GM18951 (cell line): ENCODE data around the gene THBS2.
"Not testable (repeated sequence)": the region's sequence is repeated elsewhere in the genome, so short reads cannot be mapped to it uniquely, and the experiment has no call there.

ENCODE experiments used
- POLR2A ChIP-seq: IDR thresholded peaks from 4 replicates; pipeline ENCODE4 v1.6.1; 2011; ENCODE audit warnings: mild to moderate bottlenecking; ENCODE audit not compliant: insufficient read length, insufficient read depth; ENCODE audit errors: extremely low read depth
- in situ Hi-C: fragments of 300-500 bp; cut with MboI; formaldehyde crosslinking; loops from one replicate; pipeline ENCODE4 v1.12.0; 2022; ENCODE audit warnings: low sequenced_read_pairs, mixed read lengths, inconsistent platforms; ENCODE audit not compliant: unreplicated experiment

The THBS2 gene

DNA sequence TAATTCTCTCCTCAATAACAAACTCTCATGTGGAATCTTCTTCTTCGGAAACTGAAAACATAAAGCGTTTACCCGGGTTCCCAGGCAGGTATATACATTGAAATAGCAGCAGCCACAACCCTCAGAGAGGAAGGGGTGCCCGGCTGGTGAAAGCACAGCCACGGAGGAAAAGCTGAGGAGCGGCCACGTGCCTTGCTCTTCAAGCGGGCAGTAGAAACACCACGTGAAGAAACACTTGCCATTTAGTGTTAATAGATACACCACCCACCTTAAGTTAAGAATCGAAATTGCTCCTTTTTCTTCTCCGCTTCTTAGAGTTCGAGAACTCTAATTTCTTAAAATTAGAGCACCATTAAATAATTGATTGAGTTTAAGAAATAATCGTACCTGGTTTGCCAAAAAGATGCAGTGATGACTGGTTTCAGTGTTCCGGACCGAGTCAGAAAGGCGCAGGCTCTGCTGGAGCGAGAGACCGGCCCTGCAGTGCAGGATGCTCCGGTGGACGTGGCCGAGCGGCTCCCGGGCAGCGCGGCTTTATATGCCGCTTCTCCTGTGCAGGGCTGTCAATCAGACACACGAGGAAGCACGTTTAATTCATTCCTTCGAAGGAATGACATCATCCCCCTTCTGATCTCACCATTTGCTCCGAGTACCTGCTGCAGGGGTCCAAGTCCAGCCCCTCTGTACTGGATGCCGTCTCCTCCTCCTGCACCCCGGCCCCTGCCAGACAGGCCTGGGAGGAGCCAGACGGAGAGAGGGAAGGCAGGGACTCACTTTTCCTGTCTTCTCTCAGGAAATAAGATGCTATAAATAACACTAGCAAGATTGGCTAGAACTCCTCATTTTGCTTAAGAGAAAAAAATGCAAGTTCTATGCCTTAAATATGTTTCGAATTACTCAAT lies at the start of gene THBS2:
TSS of gene THBS2 (minus strand) at position 510 of the 902 bp plus-strand sequence. CDS start 3,062 bp downstream, outside the sequence.
- in situ Hi-C loops, result no loop called here
- TF ChIP-seq POLR2A, result no peak

DNA sequence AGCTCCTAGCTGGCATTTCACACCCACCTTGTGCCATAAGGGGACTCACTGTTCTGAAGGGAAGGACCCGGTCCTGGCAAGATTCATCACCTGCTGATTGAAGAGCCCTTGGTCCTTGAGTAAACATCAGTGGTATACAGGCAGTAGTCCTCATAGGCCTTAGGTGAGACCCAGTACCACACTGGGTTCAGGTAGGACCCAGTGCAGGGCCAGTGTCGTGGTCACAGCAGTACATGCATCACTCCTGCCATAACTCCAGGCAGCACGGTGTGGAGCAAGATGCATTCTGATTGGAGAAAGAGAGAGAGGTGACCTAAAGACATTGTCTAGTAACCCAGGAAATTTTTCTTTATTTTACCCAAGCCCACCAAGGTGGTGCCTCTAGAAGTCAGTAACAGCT lies 49.1 kb upstream of the THBS2 start:
- no peak for TF ChIP-seq POLR2A

DNA sequence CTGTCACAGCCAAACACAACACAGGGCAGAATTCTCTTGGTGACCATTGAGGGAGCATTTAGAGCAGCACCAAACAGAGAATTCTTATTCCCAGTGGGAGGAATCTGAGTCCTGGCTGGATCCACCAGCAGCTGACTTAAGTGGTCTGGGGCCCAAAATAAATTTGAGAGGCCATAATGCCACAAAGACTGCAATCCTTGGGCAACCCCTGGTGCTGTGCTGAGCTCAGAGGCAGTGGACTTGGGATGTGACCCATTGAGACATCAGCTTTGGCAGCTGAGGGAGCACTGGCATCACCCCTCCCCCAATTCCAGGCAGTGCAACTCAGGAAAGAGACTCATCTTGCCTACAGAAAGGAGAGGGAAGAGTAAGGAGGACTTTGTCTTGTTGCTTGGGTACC lies 48.6 kb upstream of the THBS2 start:
- TF ChIP-seq POLR2A, result no peak
- in situ Hi-C loops, result no loop called here

More for the DNA sequence above, 49.1 kb upstream of the THBS2 start:
- in situ Hi-C loops, result no loop called here

DNA sequence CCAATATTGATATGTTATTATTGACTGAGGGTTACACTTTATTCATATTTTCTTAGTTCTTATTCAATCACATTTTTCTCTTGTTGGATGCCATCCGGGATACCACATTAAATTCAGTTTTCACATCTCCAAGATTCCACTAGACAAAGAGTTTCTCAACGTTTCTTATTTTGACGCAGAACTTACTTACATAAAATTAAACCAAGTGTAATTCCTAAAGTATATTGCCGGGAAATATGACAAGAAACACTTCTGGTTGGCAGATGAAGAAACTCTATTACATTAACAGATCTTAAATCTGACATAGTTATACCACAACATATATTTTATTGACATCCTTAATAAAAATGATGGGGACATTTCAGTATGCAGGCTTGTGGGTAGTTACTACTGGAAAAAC lies 47.3 kb upstream of the THBS2 start:
- no peak for TF ChIP-seq POLR2A
- in situ Hi-C loops, result no loop called here

DNA sequence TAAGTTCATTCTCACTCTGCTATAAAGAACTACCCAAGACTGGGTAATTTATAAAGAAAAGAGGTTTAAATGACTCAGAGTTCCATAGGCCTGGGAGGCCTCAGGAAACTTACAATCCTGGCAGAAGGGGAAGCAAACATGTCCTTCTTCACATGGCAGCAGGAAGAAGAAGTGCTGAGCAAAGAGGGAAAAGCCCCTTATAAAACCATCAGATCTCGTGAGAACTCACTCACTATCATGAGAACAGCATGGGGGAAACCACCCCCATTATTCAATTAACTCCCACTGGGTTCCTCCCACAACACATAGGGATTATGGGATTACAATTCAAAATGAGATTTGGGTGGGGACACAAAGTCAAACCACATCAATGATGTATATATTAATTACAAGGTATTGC lies 45.0 kb upstream of the THBS2 start:
- in situ Hi-C loops, result not testable (repeated sequence)

DNA sequence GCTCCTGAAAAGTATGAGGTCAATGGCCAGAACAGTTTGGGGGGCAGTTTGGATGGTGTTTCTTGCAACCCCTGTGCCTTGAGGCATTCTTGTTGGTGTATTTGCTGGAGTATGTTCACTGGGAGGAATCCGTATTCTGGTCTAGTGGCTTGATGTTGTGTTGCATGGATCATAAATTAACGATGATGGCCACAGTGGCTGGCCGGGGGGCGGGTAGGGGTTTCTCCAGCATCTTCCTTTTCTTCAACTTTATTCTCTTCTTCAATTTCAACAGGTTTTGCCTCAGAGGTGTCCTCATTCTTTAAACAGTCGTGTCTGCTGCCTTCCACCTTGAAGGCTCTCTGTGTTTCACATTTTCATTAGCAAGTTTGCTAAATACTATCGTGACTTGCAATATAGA lies 43.0 kb upstream of the THBS2 start:
- in situ Hi-C loops, result no loop called here
- no peak for TF ChIP-seq POLR2A

DNA sequence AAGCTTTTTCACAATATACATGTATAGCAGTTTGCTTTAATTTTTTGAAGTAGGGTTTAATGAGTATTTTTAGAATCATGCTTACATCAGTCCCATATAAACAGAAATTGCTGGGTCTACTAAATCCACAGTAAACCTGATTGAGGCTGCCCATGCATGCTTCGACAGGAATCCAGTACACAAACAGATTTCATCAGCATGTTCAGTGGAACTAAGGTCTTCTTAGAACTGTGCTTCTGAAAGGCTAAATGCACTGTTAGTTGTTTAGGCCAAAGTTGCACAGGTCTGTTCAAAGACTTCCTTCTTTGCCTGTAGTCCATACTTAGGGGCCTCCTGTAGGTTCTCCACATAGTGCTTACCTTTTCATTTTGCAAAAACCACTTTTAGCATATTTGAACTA lies 42.5 kb upstream of the THBS2 start:
- in situ Hi-C loops, result no loop called here

DNA sequence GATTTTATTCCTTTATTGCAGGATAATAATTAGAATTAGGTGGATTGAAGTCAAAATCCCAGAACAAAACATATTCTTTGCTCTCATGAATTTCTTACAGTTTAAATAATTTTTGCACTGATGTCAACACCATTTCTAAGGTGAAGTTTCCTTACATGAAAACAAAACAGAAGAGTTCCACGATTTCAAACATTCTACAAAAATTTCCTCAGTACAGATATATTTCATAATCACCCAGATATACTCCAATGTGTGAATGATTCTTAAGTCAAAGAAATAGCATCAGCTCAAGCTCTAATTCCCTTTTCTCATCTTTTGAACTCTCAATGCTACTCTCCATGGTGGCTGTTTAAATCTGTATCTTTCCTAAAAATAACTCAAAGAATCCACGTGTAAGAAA lies 39.5 kb upstream of the THBS2 start:
- in situ Hi-C loops, result no loop called here
- TF ChIP-seq POLR2A, result no peak

More for the DNA sequence above, 42.5 kb upstream of the THBS2 start:
- TF ChIP-seq POLR2A, result no peak

DNA sequence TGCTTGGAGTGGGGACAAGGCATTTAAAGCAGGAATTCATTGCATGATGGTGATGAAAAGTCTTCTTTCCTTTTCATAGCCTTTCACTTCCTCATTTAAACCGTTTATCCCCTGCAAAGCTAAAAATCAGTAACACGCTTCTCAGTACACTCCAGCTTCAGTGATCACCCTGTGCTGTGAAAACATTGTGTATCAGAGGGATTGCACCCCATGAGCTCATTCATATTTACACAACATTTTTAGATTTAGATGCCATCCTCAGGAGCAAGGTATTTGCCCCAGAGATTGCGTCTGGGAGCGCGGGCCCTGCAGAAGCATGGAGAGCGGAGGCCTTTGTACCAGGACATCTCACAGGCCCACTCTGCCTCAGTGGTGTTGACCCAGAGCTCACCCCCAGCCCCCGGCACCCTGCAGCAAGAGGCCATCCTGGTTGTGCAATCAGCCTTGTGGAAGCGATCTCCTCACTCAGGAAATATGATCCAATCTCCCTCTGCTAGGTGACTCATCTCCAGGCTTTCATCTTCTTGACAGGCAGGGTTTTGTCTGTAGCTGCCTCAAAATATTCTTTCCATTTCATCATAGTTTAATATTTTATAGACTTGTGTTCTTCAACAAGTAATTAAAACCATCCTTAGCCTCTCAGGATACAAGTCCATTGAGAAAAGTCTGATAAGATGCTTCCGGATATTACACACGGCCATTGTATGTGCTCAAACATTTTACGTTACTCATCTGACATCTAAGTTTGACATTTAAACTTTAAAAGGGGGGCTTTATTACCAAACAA lies 38.9 kb upstream of the THBS2 start:
- in situ Hi-C loops, result no loop called here
- no peak for TF ChIP-seq POLR2A

DNA sequence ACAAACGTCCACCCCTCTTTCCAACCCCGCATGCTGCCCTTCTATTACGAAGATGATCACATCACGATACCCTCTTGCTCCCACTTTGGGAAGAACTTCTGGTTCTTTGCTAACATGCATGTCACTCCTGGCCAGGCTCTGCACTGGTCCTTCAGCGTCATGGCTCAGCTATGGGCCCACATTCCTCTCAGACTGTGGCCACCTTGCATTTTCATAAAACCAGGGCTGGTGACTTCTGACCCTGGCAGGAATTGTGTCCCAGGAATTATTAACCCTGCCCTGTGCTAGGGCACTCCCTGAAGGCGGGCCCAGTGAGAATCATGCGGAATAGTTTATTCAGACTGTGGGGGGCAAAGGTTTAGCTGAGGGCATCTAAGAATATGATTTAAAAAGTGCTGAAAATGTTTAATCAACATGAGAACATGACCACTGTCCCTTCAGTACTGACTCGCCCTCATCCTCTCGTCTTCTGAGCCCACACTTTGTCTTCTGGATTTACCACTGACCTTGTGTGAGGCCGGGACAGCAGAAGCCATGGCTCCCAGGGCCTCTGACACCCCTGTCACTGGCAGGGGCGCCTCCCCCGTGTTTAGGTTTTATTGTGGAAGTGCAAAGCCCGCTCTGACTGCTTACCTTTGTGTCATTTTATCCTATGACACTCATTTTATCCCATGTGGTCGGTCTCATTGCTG lies 38.1 kb upstream of the THBS2 start:
- in situ Hi-C loops, result no loop called here
- TF ChIP-seq POLR2A, result no peak

DNA sequence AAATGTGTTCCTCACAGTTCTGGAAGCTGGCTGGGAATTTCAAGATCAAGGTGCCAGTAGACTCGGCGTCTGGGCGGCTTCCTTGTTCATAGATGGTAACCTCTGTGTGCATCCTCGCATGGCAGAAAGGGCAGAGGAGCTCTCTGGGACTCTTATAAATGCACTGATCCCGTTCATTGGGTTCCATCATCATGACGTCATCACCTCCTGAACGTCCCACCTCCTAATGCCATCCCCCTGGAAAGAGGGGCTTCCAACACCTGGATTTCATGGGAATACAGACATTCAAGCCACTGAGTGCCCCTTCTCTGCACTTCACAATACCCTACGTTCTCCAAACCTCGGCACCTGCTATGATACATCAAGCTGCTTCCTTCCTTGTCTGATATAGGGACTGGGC lies 37.5 kb upstream of the THBS2 start:
- TF ChIP-seq POLR2A, result no peak
- in situ Hi-C loops, result no loop called here

DNA sequence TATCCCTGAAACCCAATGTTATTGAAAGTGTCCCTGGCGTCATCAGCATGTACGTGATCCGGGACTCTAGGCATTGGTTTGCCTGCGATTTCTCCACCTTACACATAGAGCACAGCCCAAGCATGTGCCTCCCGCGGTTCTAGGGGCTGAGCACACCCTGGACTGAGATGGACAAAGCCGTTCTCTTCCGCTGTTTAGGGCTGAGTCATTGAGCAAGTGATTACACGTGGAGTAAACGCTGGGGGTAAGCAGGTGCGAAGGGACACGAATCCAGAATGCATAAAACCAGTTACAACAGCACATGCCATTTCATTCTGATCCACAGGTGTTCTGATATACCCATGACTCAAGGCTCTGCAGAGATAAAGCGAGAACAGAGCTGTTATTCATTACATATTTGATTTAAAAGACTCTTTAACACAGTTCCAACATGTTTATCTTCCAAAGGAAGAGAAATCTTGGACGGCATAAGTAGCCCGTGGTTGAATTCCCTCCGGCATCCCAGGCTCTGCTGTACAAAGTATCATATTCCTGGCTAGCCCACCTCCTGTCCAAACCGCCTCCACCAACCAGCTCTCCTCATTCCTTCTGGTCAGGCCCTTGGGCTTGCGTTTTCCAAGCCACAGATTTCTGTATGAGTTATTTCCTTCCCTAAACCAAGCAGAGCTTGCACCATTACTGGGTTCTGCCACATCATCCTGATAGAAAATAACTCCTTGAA lies 36.1 kb upstream of the THBS2 start:
- in situ Hi-C loops, result no loop called here

DNA sequence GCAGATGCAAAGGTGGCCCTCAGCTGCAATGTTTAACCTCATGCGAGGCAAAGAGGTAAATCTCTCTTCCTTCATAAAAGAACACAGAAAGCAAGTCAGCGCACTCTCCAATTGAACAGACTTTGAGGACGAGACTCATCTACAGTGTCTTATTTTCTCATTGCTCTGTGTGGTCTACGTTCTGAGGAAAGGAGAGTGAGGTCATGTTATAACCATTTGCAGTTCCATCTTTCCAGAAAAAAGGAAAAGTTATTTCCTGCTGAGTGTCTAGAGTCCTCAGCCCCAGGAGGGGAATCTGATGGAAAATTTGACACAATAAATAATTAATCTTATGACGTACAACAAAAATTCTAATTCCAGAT lies 35.6 kb upstream of the THBS2 start:
- TF ChIP-seq POLR2A, result no peak
- in situ Hi-C loops, result no loop called here

More for the DNA sequence above, 36.1 kb upstream of the THBS2 start:
- no peak for TF ChIP-seq POLR2A
